HG03103 (cell line): ENCODE data around the gene FURIN.
"Not testable (repeated sequence)": the region's sequence is repeated elsewhere in the genome, so short reads cannot be mapped to it uniquely, and the experiment has no call there.

ENCODE experiments used
- ATAC-seq: cut with Tn5 transposase; IDR thresholded peaks from one replicate; pipeline ENCODE4 v1.9.1; 2021; ENCODE audit warnings: low read depth; ENCODE audit not compliant: unreplicated experiment

The FURIN gene

GRCh38 chr15:90869601-90870353 lies 1.4 kb downstream of the FURIN start:
- no peak for ATAC-seq

GRCh38 chr15:90870354-90871138 lies 2.2 kb downstream of the FURIN start:
- no peak for ATAC-seq

GRCh38 chr15:90871139-90871715 lies 2.8 kb downstream of the FURIN start:
- ATAC-seq = no peak

GRCh38 chr15:90871716-90872485 lies 3.5 kb downstream of the FURIN start:
- ATAC-seq = no peak

GRCh38 chr15:90872486-90873184 lies 4.2 kb downstream of the FURIN start:
- ATAC-seq = no peak

- ATAC-seq = no peak
Observed at GRCh38 chr15:90873488-90873997, 5.2 kb downstream of the FURIN start.

GRCh38 chr15:90873998-90874605 lies 5.7 kb downstream of the FURIN start:
- no peak for ATAC-seq

- ATAC-seq = not testable (repeated sequence)
Observed at GRCh38 chr15:90874986-90875385, 6.6 kb downstream of the FURIN start.

- ATAC-seq = no peak
Observed at GRCh38 chr15:90875549-90875981, 7.2 kb downstream of the FURIN start.

GRCh38 chr15:90876046-90876445 lies 7.7 kb downstream of the FURIN start:
- ATAC-seq = no peak

- ATAC-seq = no peak
Observed at GRCh38 chr15:90876512-90877170, 8.3 kb downstream of the FURIN start.

GRCh38 chr15:90877315-90877714 lies 8.9 kb downstream of the FURIN start:
- no peak for ATAC-seq

GRCh38 chr15:90877996-90878395 lies 9.6 kb downstream of the FURIN start:
- no peak for ATAC-seq

- ATAC-seq = no peak
Observed at GRCh38 chr15:90878660-90879059, 10.3 kb downstream of the FURIN start.

GRCh38 chr15:90879730-90880366 lies 11.5 kb downstream of the FURIN start:
- no peak for ATAC-seq

- ATAC-seq = no peak
Observed at GRCh38 chr15:90880381-90881145, 12.2 kb downstream of the FURIN start.

GRCh38 chr15:90881181-90881977 lies 13.0 kb downstream of the FURIN start:
- no peak for ATAC-seq
